ENCODE measurements around the gene WDR91.

WDR91 gene

GRCh38 chr7:135147899-135148721, 63.2 kb downstream of the WDR91 start, which contains the start of gene TMEM140:
Gene TMEM140 (plus strand): TSS chr7:135148072. CDS start chr7:135164442, 16,370 bp downstream.
- no peak for DNase-seq (ENCODE audit: low read depth)
- TF ChIP-seq MAX (IDR thresholded peaks at IDR 0.05; ENCODE audit: low read depth, low read length), result no peak
- TF ChIP-seq POLR2A (IDR thresholded peaks at IDR 0.05; ENCODE audit: extremely low read depth, insufficient read length), result no peak
- TF ChIP-seq MYC (IDR thresholded peaks at IDR 0.05; ENCODE audit: low read depth, low read length), result no peak
- TF ChIP-seq CTCF (IDR thresholded peaks at IDR 0.05; ENCODE audit: low read depth, low read length), result no peak
- H3K4me3 ChIP-seq (ENCODE audit: low read depth, low read length), result no peak within 1 kb of the TSS

GRCh38 chr7:135147341-135147898, 63.9 kb downstream of the WDR91 start:
- DNase-seq (ENCODE audit: low read depth), result no peak
- H3K4me3 ChIP-seq (ENCODE audit: low read depth, low read length), result no peak overlapping the region
- TF ChIP-seq CTCF (IDR thresholded peaks at IDR 0.05; ENCODE audit: low read depth, low read length), result no peak
- TF ChIP-seq POLR2A (IDR thresholded peaks at IDR 0.05; ENCODE audit: extremely low read depth, insufficient read length), result no peak
- TF ChIP-seq MAX (IDR thresholded peaks at IDR 0.05; ENCODE audit: low read depth, low read length), result no peak
- TF ChIP-seq MYC (IDR thresholded peaks at IDR 0.05; ENCODE audit: low read depth, low read length), result no peak

- TF ChIP-seq MYC (IDR thresholded peaks at IDR 0.05; ENCODE audit: low read depth, low read length) (no peak), MAX (IDR thresholded peaks at IDR 0.05; ENCODE audit: low read depth, low read length) (no peak), POLR2A (IDR thresholded peaks at IDR 0.05; ENCODE audit: extremely low read depth, insufficient read length) (no peak), CTCF (IDR thresholded peaks at IDR 0.05; ENCODE audit: low read depth, low read length) (no peak)
- no peak for DNase-seq (ENCODE audit: low read depth)
- H3K4me3 ChIP-seq (ENCODE audit: low read depth, low read length), result no peak overlapping the region
Observed at GRCh38 chr7:135143885-135144668, 67.2 kb downstream of the WDR91 start.

Data from NB4 (cell line).